Effector memory CD4-positive, alpha-beta T cell (primary cell): ENCODE data around the gene DRD5.

Experiments
- DNase-seq, 3 donors: peaks; one replicate each; pipeline ENCODE4 v3.0.0-alpha.2; 2020
- H3K27ac ChIP-seq: 2 replicates; pipeline ENCODE4 v1.7.0; 2013; ENCODE audit warnings: mild to moderate bottlenecking, low read length, moderate library complexity; ENCODE audit not compliant: insufficient read depth, poor library complexity, severe bottlenecking
- H3K27me3 ChIP-seq: replicated peaks from 2 replicates; pipeline ENCODE4 v1.7.0; 2013; ENCODE audit warnings: mild to moderate bottlenecking, low read length; ENCODE audit not compliant: insufficient read depth, control insufficient read depth, poor library complexity, severe bottlenecking
- H3K36me3 ChIP-seq: 2 replicates; pipeline ENCODE4 v1.7.0; 2013; ENCODE audit warnings: mild to moderate bottlenecking, low read length, moderate library complexity; ENCODE audit not compliant: control insufficient read depth, insufficient read depth
- H3K4me1 ChIP-seq: 2 replicates; pipeline ENCODE4 v1.7.0; 2013; ENCODE audit warnings: low read length, mild to moderate bottlenecking; ENCODE audit not compliant: control insufficient read depth, insufficient read depth, poor library complexity, severe bottlenecking
- H3K4me3 ChIP-seq: 2 replicates; pipeline ENCODE4 v1.7.0; 2013; ENCODE audit warnings: low read length, low read depth, mild to moderate bottlenecking; ENCODE audit not compliant: insufficient read depth, poor library complexity, severe bottlenecking
- H3K9me3 ChIP-seq: 2 replicates; pipeline ENCODE4 v1.7.0; 2013; ENCODE audit warnings: mild to moderate bottlenecking, low read length, moderate library complexity; ENCODE audit not compliant: control insufficient read depth

DRD5 gene

DNA sequence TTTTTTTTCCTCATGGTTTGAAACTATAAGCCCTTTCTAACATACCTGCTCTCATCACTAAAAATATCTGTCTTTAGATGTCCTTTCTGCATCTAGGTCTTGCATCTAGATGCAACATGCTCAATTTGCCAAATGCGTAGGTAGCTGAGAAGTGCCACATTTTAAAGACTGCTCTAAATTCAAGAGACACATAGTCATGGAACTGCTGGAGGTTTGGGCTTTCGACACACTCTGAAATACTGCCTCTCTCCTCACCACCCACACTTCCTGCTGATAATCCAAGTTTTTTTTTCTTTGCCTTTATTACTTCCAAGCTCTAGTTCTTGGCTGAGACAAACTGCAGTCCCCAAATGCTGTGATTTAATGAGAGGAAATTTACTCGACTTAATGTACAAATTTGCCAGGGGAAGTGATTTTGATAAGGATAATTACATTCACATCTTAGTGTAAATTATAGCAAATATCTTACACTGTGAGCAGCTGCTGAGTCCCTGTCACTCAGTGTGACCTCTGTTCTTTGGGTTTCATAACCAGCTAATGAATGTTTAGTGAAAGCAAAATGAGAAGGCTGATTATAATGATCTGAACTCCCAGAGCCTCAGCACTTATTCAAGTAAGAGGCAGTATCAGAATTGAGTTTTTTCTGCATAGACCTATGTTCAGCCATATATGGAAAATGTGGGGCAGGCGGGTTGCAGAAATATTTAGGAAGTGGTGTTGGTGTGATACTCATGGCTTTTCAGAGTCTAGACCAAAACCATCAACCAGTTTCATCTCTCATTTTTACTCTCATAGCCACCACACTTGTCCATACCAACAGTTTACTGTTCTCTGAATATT, 31.3 kb downstream of the DRD5 start:
- Histone ChIP-seq H3K27ac (no peak overlapping the region), H3K36me3 (no peaks in the 10 kb centered on the region), H3K4me3 (no peak overlapping the region), H3K27me3 (no peaks in the 10 kb centered on the region), H3K9me3 (no peaks in the 10 kb centered on the region), H3K4me1 (no peaks in the 10 kb centered on the region)
- DNase-seq: no peak

DNA sequence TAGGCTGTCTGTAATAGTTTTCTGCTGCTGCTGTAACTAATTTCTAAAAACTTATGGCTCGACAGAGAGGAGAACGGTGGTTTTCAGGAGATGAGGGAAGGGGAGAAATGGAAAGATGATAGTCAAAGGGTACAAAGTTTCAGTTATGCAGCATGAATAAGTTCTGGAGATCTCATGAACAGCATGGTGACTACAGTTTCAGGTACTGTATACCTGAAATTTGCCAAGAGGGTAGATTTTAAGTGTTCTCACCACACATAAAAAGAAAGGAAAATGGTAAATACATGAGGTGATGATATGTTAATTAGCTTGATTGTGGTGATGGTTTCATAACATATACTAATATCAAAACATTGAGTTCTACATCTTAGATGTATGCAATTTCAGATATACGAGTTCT, 34.9 kb downstream of the DRD5 start:
- H3K27me3 ChIP-seq: no peaks in the 10 kb centered on the region
- no peak for DNase-seq
- no peaks in the 10 kb centered on the region for H3K36me3 ChIP-seq
- no peaks in the 10 kb centered on the region for H3K4me1 ChIP-seq
- H3K4me3 ChIP-seq: no peak overlapping the region
- no peak overlapping the region for H3K27ac ChIP-seq
- H3K9me3 ChIP-seq: no peaks in the 10 kb centered on the region

DNA sequence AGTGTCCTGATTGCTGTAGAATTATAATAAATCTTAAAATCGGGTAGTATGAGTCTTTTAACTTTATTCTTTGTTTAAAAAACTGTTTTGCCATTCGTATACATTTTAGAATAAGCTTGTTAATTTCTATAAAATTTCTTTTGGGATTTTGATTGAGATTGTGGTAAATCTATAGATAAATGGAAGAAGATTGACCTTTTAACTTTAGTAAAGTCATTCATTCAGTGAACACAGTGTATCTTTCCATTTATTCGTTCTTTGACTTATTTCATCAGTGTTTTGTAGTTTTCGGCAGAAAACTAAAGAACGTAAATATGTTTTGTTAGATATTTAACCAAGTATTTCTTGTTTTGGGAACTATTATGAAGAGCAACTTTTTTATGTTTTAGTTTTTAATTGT, 38.9 kb downstream of the DRD5 start:
- no peaks in the 10 kb centered on the region for H3K4me1 ChIP-seq
- no peak overlapping the region for H3K27ac ChIP-seq
- no peaks in the 10 kb centered on the region for H3K27me3 ChIP-seq
- H3K36me3 ChIP-seq: no peaks in the 10 kb centered on the region
- no peaks in the 10 kb centered on the region for H3K9me3 ChIP-seq
- no peak overlapping the region for H3K4me3 ChIP-seq
- DNase-seq: no peak

GRCh38 chr4:9825049-9825448, 43.6 kb downstream of the DRD5 start:
- H3K27me3 ChIP-seq: no peaks in the 10 kb centered on the region
- H3K36me3 ChIP-seq: no peaks in the 10 kb centered on the region
- H3K9me3 ChIP-seq: no peaks in the 10 kb centered on the region
- H3K4me1 ChIP-seq: no peaks in the 10 kb centered on the region
- DNase-seq: no peak
- H3K27ac ChIP-seq: no peak overlapping the region
- H3K4me3 ChIP-seq: no peak overlapping the region

DNA sequence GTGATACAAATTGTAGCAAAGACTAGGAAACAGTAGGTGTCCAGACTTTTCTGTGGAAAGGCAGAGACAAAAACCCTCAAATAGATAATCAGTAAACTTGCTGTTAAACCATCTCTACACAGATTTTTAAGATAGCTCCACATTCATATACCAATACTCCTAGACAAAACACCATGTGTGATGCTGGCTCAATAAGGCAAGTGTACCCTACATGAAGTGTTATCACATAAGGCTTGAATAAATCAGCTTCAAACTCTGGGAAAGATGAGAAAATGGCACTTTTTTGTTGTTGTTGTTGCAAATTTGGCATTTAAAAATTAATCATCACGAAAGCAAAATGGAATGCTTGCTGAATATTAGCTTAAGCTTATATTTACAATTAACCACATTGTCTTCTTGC, 45.1 kb downstream of the DRD5 start:
- Histone ChIP-seq H3K4me1 (no peaks in the 10 kb centered on the region), H3K4me3 (no peak overlapping the region), H3K27ac (no peak overlapping the region), H3K9me3 (no peaks in the 10 kb centered on the region), H3K36me3 (no peaks in the 10 kb centered on the region), H3K27me3 (no peaks in the 10 kb centered on the region)
- no peak for DNase-seq

DNA sequence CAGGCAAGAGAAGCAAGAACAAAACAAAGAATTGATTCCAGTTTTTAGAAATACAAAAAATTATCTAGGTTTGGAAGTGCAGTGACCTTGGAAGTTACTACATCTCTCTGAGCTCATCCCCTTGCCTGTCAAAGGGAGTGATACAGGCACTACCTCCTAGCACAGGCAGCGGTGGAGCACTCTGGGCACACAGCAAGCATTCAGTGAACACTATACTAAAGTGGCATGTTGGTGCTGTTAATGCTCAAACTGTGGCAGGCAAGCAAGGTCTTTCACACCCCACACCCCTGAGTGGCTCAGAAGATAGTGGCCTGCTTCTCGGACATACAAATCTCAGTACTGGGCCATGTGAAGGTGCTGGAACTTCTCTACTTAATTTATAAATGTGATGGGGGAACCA, 51.2 kb downstream of the DRD5 start:
- no peak overlapping the region for H3K27ac ChIP-seq
- no peaks in the 10 kb centered on the region for H3K4me1 ChIP-seq
- H3K27me3 ChIP-seq: no peaks in the 10 kb centered on the region
- H3K9me3 ChIP-seq: no peaks in the 10 kb centered on the region
- DNase-seq: no peak
- H3K4me3 ChIP-seq: no peak overlapping the region
- H3K36me3 ChIP-seq: no peaks in the 10 kb centered on the region

GRCh38 chr4:9833421-9833820, 52.0 kb downstream of the DRD5 start:
- H3K4me1 ChIP-seq: no peaks in the 10 kb centered on the region
- no peaks in the 10 kb centered on the region for H3K9me3 ChIP-seq
- H3K4me3 ChIP-seq: no peak overlapping the region
- DNase-seq: no peak
- no peak overlapping the region for H3K27ac ChIP-seq
- no peaks in the 10 kb centered on the region for H3K27me3 ChIP-seq
- no peaks in the 10 kb centered on the region for H3K36me3 ChIP-seq
